Fibroblast of villous mesenchyme (primary cell): ENCODE results near the gene VWA2. TPM values are rescaled to one million over a fixed set of nuclear protein-coding genes. Genes with fewer than 3 reads are reported as not detected.

ENCODE experiments used
- DNase-seq: peaks from one replicate; pipeline ENCODE4 v3.0.0-alpha.2; 2010; ENCODE audit warnings: low read depth
- H3K4me3 ChIP-seq: 2 replicates; pipeline ENCODE4 v1.5.1; 2011; ENCODE audit warnings: low read depth, mild to moderate bottlenecking, low read length
- CTCF ChIP-seq: IDR thresholded peaks from 2 replicates; pipeline ENCODE4 v1.5.1; 2012; ENCODE audit warnings: low read depth, mild to moderate bottlenecking, low read length; ENCODE audit not compliant: insufficient read depth
- total RNA-seq: library from RNA; depleted of rRNA; stranded (reverse); fragments of >200 nt; gene quantifications from 2 replicates; pipeline ENCODE4 v1.2.3, GENCODE V29; 2012

VWA2 gene
- total RNA-seq, 1 donor = under 0.01 TPM

- TF ChIP-seq CTCF = no peak
- no peak overlapping the region for H3K4me3 ChIP-seq
- no peak for DNase-seq
These were observed 43.5 kb downstream of the VWA2 start for GRCh38 chr10:114282526-114282925.

DNA sequence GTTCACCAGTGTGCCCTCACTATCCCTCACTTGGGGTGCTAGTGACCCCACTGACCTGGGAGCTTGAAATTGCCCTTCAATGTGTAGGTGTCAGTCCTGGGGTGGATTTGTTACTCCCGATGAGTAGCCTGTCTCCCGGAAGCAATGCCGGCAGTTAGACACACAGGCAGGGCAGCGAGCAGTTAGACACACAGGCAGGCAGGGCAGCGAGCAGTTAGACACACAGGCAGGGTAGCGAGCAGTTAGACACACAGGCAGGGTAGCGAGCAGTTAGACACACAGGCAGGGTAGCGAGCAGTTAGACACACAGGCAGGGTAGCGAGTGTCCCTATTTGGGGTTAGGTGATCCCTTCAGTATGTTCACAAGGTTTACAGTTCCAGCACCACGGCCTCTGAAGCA, 44.0 kb downstream of the VWA2 start:
- no peak for TF ChIP-seq CTCF
- no peak for DNase-seq
- H3K4me3 ChIP-seq = no peak overlapping the region

GRCh38 chr10:114283535-114284234, 44.6 kb downstream of the VWA2 start:
- H3K4me3 ChIP-seq = no peak overlapping the region
- no peak for TF ChIP-seq CTCF
- no peak for DNase-seq

DNA sequence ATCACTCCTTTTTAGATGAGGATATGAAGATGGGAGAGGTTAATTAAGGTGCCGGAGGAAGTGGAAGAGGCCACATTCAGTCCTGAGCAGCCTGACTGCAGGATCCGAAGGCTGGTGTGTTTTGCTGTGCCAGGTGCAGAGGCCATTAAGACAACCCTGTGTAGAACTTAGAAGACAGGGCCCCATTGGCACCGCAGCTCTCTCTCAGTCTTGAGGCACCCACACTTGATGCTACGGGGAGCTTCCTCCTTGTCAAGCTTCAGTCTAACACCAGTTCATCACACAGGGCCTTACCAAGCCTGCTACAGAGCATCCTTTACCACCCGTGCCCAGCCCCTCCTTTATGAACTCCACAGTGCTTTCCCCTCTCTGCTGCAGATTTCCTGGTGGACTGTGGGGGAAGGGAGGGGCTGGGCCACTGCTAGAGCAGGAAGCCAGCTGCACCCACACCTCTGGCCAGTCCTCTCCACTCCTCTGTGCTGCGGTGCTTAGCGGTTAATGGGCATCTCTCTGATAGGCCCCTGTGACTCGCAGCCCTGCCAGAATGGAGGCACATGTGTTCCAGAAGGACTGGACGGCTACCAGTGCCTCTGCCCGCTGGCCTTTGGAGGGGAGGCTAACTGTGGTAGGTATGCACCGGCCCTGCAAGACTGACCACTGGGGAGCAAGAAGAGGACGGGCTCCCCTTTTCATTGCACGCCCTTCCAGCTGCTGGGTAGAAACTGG, 45.5 kb downstream of the VWA2 start:
- DNase-seq = no peak
- no peak overlapping the region for H3K4me3 ChIP-seq
- TF ChIP-seq CTCF = no peak

DNA sequence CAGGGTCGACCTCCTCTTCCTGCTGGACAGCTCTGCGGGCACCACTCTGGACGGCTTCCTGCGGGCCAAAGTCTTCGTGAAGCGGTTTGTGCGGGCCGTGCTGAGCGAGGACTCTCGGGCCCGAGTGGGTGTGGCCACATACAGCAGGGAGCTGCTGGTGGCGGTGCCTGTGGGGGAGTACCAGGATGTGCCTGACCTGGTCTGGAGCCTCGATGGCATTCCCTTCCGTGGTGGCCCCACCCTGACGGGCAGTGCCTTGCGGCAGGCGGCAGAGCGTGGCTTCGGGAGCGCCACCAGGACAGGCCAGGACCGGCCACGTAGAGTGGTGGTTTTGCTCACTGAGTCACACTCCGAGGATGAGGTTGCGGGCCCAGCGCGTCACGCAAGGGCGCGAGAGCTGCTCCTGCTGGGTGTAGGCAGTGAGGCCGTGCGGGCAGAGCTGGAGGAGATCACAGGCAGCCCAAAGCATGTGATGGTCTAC, 46.9 kb downstream of the VWA2 start:
- TF ChIP-seq CTCF = no peak
- no peak overlapping the region for H3K4me3 ChIP-seq
- DNase-seq = no peak

DNA sequence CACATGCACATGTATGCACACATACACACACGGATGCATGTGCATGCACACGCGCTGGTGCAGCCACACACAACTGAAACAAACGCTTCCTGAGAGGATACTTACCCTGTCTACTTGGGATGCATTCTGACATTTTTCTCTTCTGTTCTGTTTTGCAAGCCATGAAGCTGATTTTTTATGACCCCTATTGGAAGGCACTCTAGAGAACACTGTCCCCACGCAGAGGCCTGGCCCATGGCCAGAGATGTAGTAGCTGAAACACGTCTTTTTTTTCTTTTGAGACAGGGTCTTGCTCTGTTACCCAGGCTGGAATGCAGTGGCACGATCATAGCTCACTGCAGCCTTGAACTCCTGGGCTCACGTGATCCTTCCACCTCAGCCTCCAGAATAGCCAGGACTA, 47.9 kb downstream of the VWA2 start:
- no peak for TF ChIP-seq CTCF
- H3K4me3 ChIP-seq = no peak overlapping the region
- DNase-seq = no peak
